SK-N-SH (cell line): ENCODE results near the gene CDH23. TPM values are rescaled to one million over a fixed set of nuclear protein-coding genes. Genes with fewer than 3 reads are reported as not detected.

ENCODE experiments used
- CTCF ChIA-PET: fragments of 300-600, 350-600 bp; formaldehyde crosslinking; extraction: SDS; loops from one replicate; lab custom pipeline; 2021; lab: Yijun Ruan, JAX
- POLR2A ChIA-PET: fragments of 350-600 bp; sonication (Branson Sonifier 250); formaldehyde crosslinking; extraction: SDS; loops from one replicate; lab custom pipeline; 2020; ENCODE audit warnings: antibody characterized with exemption, inconsistent platforms; lab: Yijun Ruan, JAX
- DNase-seq: peaks from one replicate; pipeline ENCODE4 v3.0.0; 2012
- H2AFZ ChIP-seq: fragments of 200-600 bp; sonication (generic); 2 replicates; pipeline ENCODE4 v1.8.1; 2016; ENCODE audit warnings: antibody characterized with exemption, mild to moderate bottlenecking, low read depth
- H3F3A ChIP-seq: fragments of 200-600 bp; sonication (generic); replicated peaks from 2 replicates; pipeline ENCODE3; 2016; ENCODE audit warnings: antibody characterized with exemption, mild to moderate bottlenecking; ENCODE audit not compliant: insufficient read depth
- H3K27ac ChIP-seq, 2 experiments: fragments of 200-500 bp in 1 of 2; fragments of 200-600 bp in 1 of 2; sonication (Bioruptor generic) in 1 of 2; sonication (generic), shearing (Covaris generic) in 1 of 2; 2 replicates each; pipeline versions ENCODE4 v1.5.1 to v1.6.1; 2014 to 2016; ENCODE audit warnings: low read depth in 2 of 2, inconsistent platforms in 1 of 2, low read length in 1 of 2, mild to moderate bottlenecking in 1 of 2, mixed read lengths in 1 of 2
- H3K27me3 ChIP-seq: fragments of 200-600 bp; sonication (generic), shearing (Covaris generic); 2 replicates; pipeline ENCODE4 v1.6.1; 2016; ENCODE audit warnings: mixed run types; ENCODE audit not compliant: insufficient read depth
- H3K36me3 ChIP-seq, 2 experiments: fragments of 200-500 bp in 1 of 2; fragments of 200-600 bp in 1 of 2; sonication (Bioruptor generic) in 1 of 2; sonication (generic) in 1 of 2; replicated peaks in 1 of 2; 2 replicates each; pipeline versions ENCODE3 to v1.5.1; 2014 to 2016; ENCODE audit warnings: low read length in 1 of 2, mild to moderate bottlenecking in 1 of 2; ENCODE audit not compliant: insufficient read depth in 2 of 2, control insufficient read depth in 1 of 2
- H3K4me1 ChIP-seq, 2 experiments: fragments of 200-500 bp in 1 of 2; fragments of 200-600 bp in 1 of 2; sonication (Bioruptor generic) in 1 of 2; sonication (generic), shearing (Covaris generic) in 1 of 2; 2 replicates each; pipeline versions ENCODE4 v1.5.1 to v1.6.1; 2014 to 2016; ENCODE audit warnings: low read depth in 1 of 2, low read length in 1 of 2, mixed run types in 1 of 2; ENCODE audit not compliant: insufficient read depth in 2 of 2, control insufficient read depth in 1 of 2
- H3K4me2 ChIP-seq: fragments of 200-600 bp; sonication (generic), shearing (Covaris generic); 2 replicates; pipeline ENCODE4 v1.6.1; 2017; ENCODE audit warnings: mixed run types
- H3K4me3 ChIP-seq, 2 experiments: fragments of 200-500 bp in 1 of 2; fragments of 200-600 bp in 1 of 2; sonication (Bioruptor generic) in 1 of 2; sonication (generic), shearing (Covaris generic) in 1 of 2; 2 replicates each; pipeline versions ENCODE4 v1.5.1 to v1.8.1; 2014 to 2016; ENCODE audit warnings: low read depth in 2 of 2, inconsistent platforms in 1 of 2, low read length in 1 of 2, mild to moderate bottlenecking in 1 of 2, mixed read lengths in 1 of 2, moderate library complexity in 1 of 2
- H3K79me2 ChIP-seq: fragments of 200-600 bp; sonication (generic); 2 replicates; pipeline ENCODE4 v1.8.1; 2017; ENCODE audit warnings: mild to moderate bottlenecking; ENCODE audit not compliant: insufficient read depth
- H3K9ac ChIP-seq: fragments of 200-600 bp; sonication (generic); 2 replicates; pipeline ENCODE4 v1.6.1; 2017; ENCODE audit warnings: mixed run types
- H3K9me2 ChIP-seq: fragments of 200-600 bp; sonication (generic); 2 replicates; pipeline ENCODE4 v1.6.1; 2017; ENCODE audit warnings: mixed run types
- H3K9me3 ChIP-seq: fragments of 200-600 bp; sonication (generic); 2 replicates; pipeline ENCODE4 v1.6.1; 2017; ENCODE audit warnings: mixed run types, mild to moderate bottlenecking, moderate library complexity
- H4K20me1 ChIP-seq: fragments of 200-600 bp; sonication (generic); 2 replicates; pipeline ENCODE4 v1.6.1; 2017; ENCODE audit warnings: mild to moderate bottlenecking, mixed run types; ENCODE audit not compliant: insufficient read depth
- CHD2 ChIP-seq: fragments of 150-350 bp; IDR thresholded peaks from 2 replicates; pipeline ENCODE4 v1.6.1; 2018; ENCODE audit warnings: low read length; ENCODE audit not compliant: partially characterized antibody
- CTCF ChIP-seq: fragments of 200-600 bp; sonication (generic); IDR thresholded peaks from 2 replicates; pipeline ENCODE4 v1.6.1; 2017; ENCODE audit warnings: antibody characterized with exemption, mild to moderate bottlenecking, moderate library complexity
- ELF1 ChIP-seq: IDR thresholded peaks from 2 replicates; pipeline ENCODE4 v1.4.0; 2012
- EP300 ChIP-seq, 2 experiments: IDR thresholded peaks; 2 replicates each; pipeline versions ENCODE4 v1.4.0 to v1.6.1; 2012; ENCODE audit warnings: borderline replicate concordance in 1 of 2, low read depth in 1 of 2, low read length in 1 of 2
- EZH2phosphoT487 ChIP-seq: fragments of 200-600 bp; sonication (generic); IDR thresholded peaks from 2 replicates; pipeline ENCODE4 v1.6.1; 2017; ENCODE audit warnings: low read depth, mixed run types, mild to moderate bottlenecking, antibody characterized with exemption, moderate library complexity, borderline replicate concordance
- FOXJ3 ChIP-seq: sonication (generic); formaldehyde crosslinking; IDR thresholded peaks from 2 replicates; pipeline ENCODE4 v1.5.1; 2020; ENCODE audit warnings: mild to moderate bottlenecking, missing genetic modification reagents
- FOXM1 ChIP-seq: IDR thresholded peaks from 2 replicates; pipeline ENCODE4 v1.4.0; 2012; ENCODE audit warnings: low read depth, mild to moderate bottlenecking
- GABPA ChIP-seq: IDR thresholded peaks from 2 replicates; pipeline ENCODE4 v1.4.0; 2012; ENCODE audit warnings: low read depth, mild to moderate bottlenecking
- IRF3 ChIP-seq: fragments of 150-350 bp; IDR thresholded peaks from 2 replicates; pipeline ENCODE4 v1.6.1; 2016; ENCODE audit warnings: mild to moderate bottlenecking, low read depth, low read length
- JUND ChIP-seq: IDR thresholded peaks from 2 replicates; pipeline ENCODE4 v1.4.0; 2012
- MAX ChIP-seq: IDR thresholded peaks from 2 replicates; pipeline ENCODE4 v1.4.0; 2012; ENCODE audit warnings: low read depth
- MEF2A ChIP-seq: IDR thresholded peaks from 2 replicates; pipeline ENCODE4 v1.4.0; 2012; ENCODE audit warnings: low read depth, borderline replicate concordance
- MXI1 ChIP-seq: IDR thresholded peaks from 2 replicates; pipeline ENCODE4 v1.6.1; 2012; ENCODE audit warnings: mild to moderate bottlenecking, low read depth, low read length, improper control_type of control experiment
- NFIC ChIP-seq: IDR thresholded peaks from 2 replicates; pipeline ENCODE4 v1.4.0; 2012; ENCODE audit warnings: borderline replicate concordance
- NRF1 ChIP-seq: IDR thresholded peaks from 2 replicates; pipeline ENCODE4 v1.6.1; 2012; ENCODE audit warnings: low read depth, mild to moderate bottlenecking, low read length
- PBX3 ChIP-seq: IDR thresholded peaks from 2 replicates; pipeline ENCODE4; 2012
- POLR2AphosphoS5 ChIP-seq: IDR thresholded peaks from 2 replicates; pipeline ENCODE4 v1.6.1; 2012; ENCODE audit warnings: low read depth, low read length
- RAD21 ChIP-seq: IDR thresholded peaks from 2 replicates; pipeline ENCODE4 v1.6.1; 2012; ENCODE audit warnings: mild to moderate bottlenecking, low read length
- RCOR1 ChIP-seq: fragments of 150-350 bp; IDR thresholded peaks from 2 replicates; pipeline ENCODE4 v1.6.1; 2017; ENCODE audit warnings: antibody characterized with exemption, low read length
- RXRA ChIP-seq: IDR thresholded peaks from 2 replicates; pipeline ENCODE4 v1.4.0; 2012; ENCODE audit warnings: low read depth, mild to moderate bottlenecking, borderline replicate concordance
- SMC3 ChIP-seq: IDR thresholded peaks from 2 replicates; pipeline ENCODE4 v1.6.1; 2012; ENCODE audit warnings: low read depth, low read length, improper control_type of control experiment
- TAF1 ChIP-seq: IDR thresholded peaks from 2 replicates; pipeline ENCODE4 v1.6.1; 2012; ENCODE audit warnings: low read depth, mild to moderate bottlenecking, low read length, moderate library complexity, borderline replicate concordance
- TCF12 ChIP-seq: IDR thresholded peaks from 2 replicates; pipeline ENCODE4 v1.4.0; 2012
- TEAD4 ChIP-seq: IDR thresholded peaks from 2 replicates; pipeline ENCODE4 v1.4.0; 2012; ENCODE audit warnings: mild to moderate bottlenecking, borderline replicate concordance; ENCODE audit not compliant: insufficient read depth
- USF1 ChIP-seq: IDR thresholded peaks from 2 replicates; pipeline ENCODE4 v1.4.0; 2012; ENCODE audit warnings: low read depth, borderline replicate concordance
- YY1 ChIP-seq: IDR thresholded peaks from 2 replicates; pipeline ENCODE4 v1.4.0; 2012; ENCODE audit warnings: low read depth, mild to moderate bottlenecking
- ZBTB33 ChIP-seq: IDR thresholded peaks from 2 replicates; pipeline ENCODE4 v1.4.0; 2012; ENCODE audit warnings: low read depth, borderline replicate concordance
- WGBS: methylation state at CpG from one replicate; pipeline ENCODE4 v1.1.6; 2017; ENCODE audit warnings: low lambda C conversion rate; 5-methylcytosine and 5-hydroxymethylcytosine counted together
- polyA plus RNA-seq, 3 experiments: library from polyadenylated mRNA; depleted of rRNA; stranded (reverse); fragments of >200 nt; gene quantifications; 2 replicates each; pipeline ENCODE4 v1.2.3, GENCODE V29; 2012

CDH23 gene
- polyA plus RNA-seq, 1 of the 3 experiments (the other 2 are of a cell fraction) = 0.03 TPM

- 0 out of 2 replicates have a peak, but pooled peaks cover 5% of the 10 kb centered on the region for H4K20me1 ChIP-seq
- no peaks in the 10 kb centered on the region for H3K79me2 ChIP-seq
- H3K4me3 ChIP-seq = no peak overlapping the region; a peak in 1 of 4 replicates
- no peak overlapping the region for H3K4me2 ChIP-seq
- no peaks in the 10 kb centered on the region; a peak in 1 of 4 replicates for H3K4me1 ChIP-seq
- no peaks in the 10 kb centered on the region for H3K27me3 ChIP-seq
- H2AFZ ChIP-seq = no peak overlapping the region
- WGBS = 72% methylated on average over 13 of the region's 22 CpGs
- H3K9me3 ChIP-seq = no peaks in the 10 kb centered on the region
- ChIA-PET POLR2A (interaction anchor here (1.0 kb wide), 1 partner anchor 69 kb away, joined by 3 read pairs; no protein-coding TSS in a partner anchor), CTCF (interaction anchor here (0.6 to 5.5 kb wide), 34 partner anchors 9 to 493 kb away, joined by 3 to 36 read pairs (median 5); partner anchors contain the start of genes CDH23, SLC29A3 and VSIR)
- H3K27ac ChIP-seq = no peak overlapping the region
- no peaks in the 10 kb centered on the region for H3F3A ChIP-seq
- H3K36me3 ChIP-seq = peaks cover 0 to 25% of the 10 kb centered on the region in 2 experiments
- H3K9me2 ChIP-seq = no peaks in the 10 kb centered on the region
- H3K9ac ChIP-seq = no peak overlapping the region
- DNase-seq = peak; percentile 90
- TF ChIP-seq MAX (0 out of 2 replicates have a peak, but pooled peaks have one; percentile 32), IRF3 (no peak), ZBTB33 (no peak), NRF1 (no peak), SMC3 (peak; percentile 70), TEAD4 (no peak), RAD21 (peak; percentile 78), EP300 (IDR thresholded peaks at IDR 0.05; ENCODE audit: borderline replicate concordance in 1 of 2, low read depth in 1 of 2, low read length in 1 of 2) (no peak), YY1 (no peak), GABPA (no peak), TAF1 (no peak), ELF1 (no peak), USF1 (peak; percentile 44; the same call in 1 of the 2 replicates), MEF2A (no peak), JUND (no peak), POLR2AphosphoS5 (no peak), FOXJ3 (CRISPR knock-in tag) (no peak), CHD2 (no peak), RCOR1 (no peak), CTCF (peak; percentile 74), PBX3 (no peak), NFIC (no peak), FOXM1 (no peak), TCF12 (no peak), RXRA (no peak), MXI1 (peak; percentile 54), EZH2phosphoT487 (no peak)
These were observed 415.5 kb downstream of the CDH23 start for GRCh38 chr10:71812016-71812912.
